Endothelial cell of umbilical vein (primary cell): ENCODE measurements around the gene RBMS1. TPM values are rescaled to one million over a fixed set of nuclear protein-coding genes. Genes with fewer than 3 reads are reported as not detected.

ENCODE experiments used
- BruUV-seq: library from RNA; stranded (reverse); fragments of 400-500 nt; replicated peaks from 2 replicates; lab custom pipeline; 2021; lab: Mats Ljungman, UMichigan
- CTCF ChIA-PET: fragments of 300-600, 350-600 bp; sonication (Branson Sonifier 250); formaldehyde crosslinking; loops from one replicate; lab custom pipeline; 2021; ENCODE audit warnings: antibody characterized with exemption, inconsistent platforms; lab: Charles Lee
- POLR2A ChIA-PET: fragments of 300-600, 350-600 bp; sonication (Branson Sonifier 250); formaldehyde crosslinking; loops from one replicate; lab custom pipeline; 2021; ENCODE audit warnings: antibody characterized with exemption, inconsistent platforms; lab: Charles Lee
- DNase-seq: peaks from one replicate; pipeline ENCODE4 v3.0.0-alpha.2; 2011; ENCODE audit warnings: low read depth, low spot score
- FAIRE-seq: peaks from 2 replicates; lab custom pipeline; 2011; peaks lifted over from hg19 to GRCh38; lab: Jason Lieb, UNC
- H2AFZ ChIP-seq: 2 replicates; pipeline ENCODE4 v1.6.0; 2012; ENCODE audit warnings: low read depth, low read length, control low read depth, inconsistent platforms
- H3K27ac ChIP-seq: 2 replicates; pipeline ENCODE4 v1.5.1; 2011; ENCODE audit warnings: low read depth, mild to moderate bottlenecking, control low read depth, low read length, moderate library complexity; ENCODE audit not compliant: insufficient read depth
- H3K27me3 ChIP-seq, 2 experiments: 2 replicates each; pipeline versions ENCODE4 v1.6.0 to v1.6.1; 2011; ENCODE audit warnings: low read length in 2 of 2, mixed read lengths in 1 of 2; ENCODE audit not compliant: control insufficient read depth in 2 of 2, insufficient read depth in 2 of 2
- H3K36me3 ChIP-seq, 2 experiments: 2 replicates in 1 of 2; 3 replicates in 1 of 2; pipeline ENCODE4 v1.5.1; 2011; ENCODE audit warnings: low read length in 2 of 2, mild to moderate bottlenecking in 1 of 2, moderate library complexity in 1 of 2; ENCODE audit not compliant: control insufficient read depth in 2 of 2, insufficient read depth in 2 of 2; ENCODE audit errors: extremely low read depth in 1 of 2
- H3K4me1 ChIP-seq: 3 replicates; pipeline ENCODE4 v1.5.1; 2011; ENCODE audit warnings: mild to moderate bottlenecking, low read length; ENCODE audit not compliant: control insufficient read depth, insufficient read depth; ENCODE audit errors: extremely low read depth
- H3K4me2 ChIP-seq: 2 replicates; pipeline ENCODE4 v1.6.1; 2011; ENCODE audit warnings: low read length, control low read depth, mixed read lengths; ENCODE audit not compliant: insufficient read depth
- H3K4me3 ChIP-seq, 3 experiments: fragments of 200-600 bp in 1 of 3; sonication (generic), shearing (Covaris generic) in 1 of 3; replicated peaks in 1 of 3; 2 replicates each; pipeline ENCODE4 v1.5.1; 2011 to 2016; ENCODE audit warnings: control low read depth in 3 of 3, low read length in 3 of 3, mild to moderate bottlenecking in 2 of 3, inconsistent platforms in 1 of 3, low read depth in 1 of 3, moderate library complexity in 1 of 3; ENCODE audit not compliant: insufficient read depth in 1 of 3
- H3K79me2 ChIP-seq: 2 replicates; pipeline ENCODE4 v1.6.0; 2012; ENCODE audit warnings: low read length, inconsistent platforms; ENCODE audit not compliant: control insufficient read depth, insufficient read depth
- H3K9ac ChIP-seq: replicated peaks from 2 replicates; pipeline ENCODE3; 2011; ENCODE audit warnings: low read length, control low read depth; ENCODE audit not compliant: insufficient read depth; ENCODE audit errors: extremely low read depth
- H3K9me1 ChIP-seq: replicated peaks from 3 replicates; pipeline ENCODE4 v1.6.0; 2011; ENCODE audit warnings: mild to moderate bottlenecking, low read length; ENCODE audit not compliant: control insufficient read depth, insufficient read depth; ENCODE audit errors: extremely low read depth
- H3K9me3 ChIP-seq: replicated peaks from 2 replicates; pipeline ENCODE4 v1.5.1; 2012; ENCODE audit warnings: low read length, inconsistent platforms; ENCODE audit not compliant: control insufficient read depth, insufficient read depth
- H4K20me1 ChIP-seq: replicated peaks from 2 replicates; pipeline ENCODE3; 2011; ENCODE audit warnings: mild to moderate bottlenecking, low read length; ENCODE audit not compliant: control insufficient read depth, insufficient read depth; ENCODE audit errors: extremely low read depth
- EZH2 ChIP-seq: IDR thresholded peaks from 2 replicates; pipeline ENCODE4 v1.6.1; 2012; ENCODE audit warnings: borderline replicate concordance, low read depth, mild to moderate bottlenecking, moderate library complexity, low read length, inconsistent platforms; ENCODE audit not compliant: severe bottlenecking
- FOS ChIP-seq: IDR thresholded peaks from 2 replicates; pipeline ENCODE4 v1.6.1; 2011; ENCODE audit warnings: mild to moderate bottlenecking, low read length, moderate library complexity, borderline replicate concordance; ENCODE audit not compliant: insufficient read depth
- GATA2 ChIP-seq: IDR thresholded peaks from 2 replicates; pipeline ENCODE4 v1.7.0; 2011; ENCODE audit warnings: low read depth, mild to moderate bottlenecking, moderate library complexity, mixed read lengths, low read length; ENCODE audit not compliant: insufficient read length, insufficient read depth
- JUN ChIP-seq: IDR thresholded peaks from 2 replicates; pipeline ENCODE4 v1.6.1; 2011; ENCODE audit warnings: borderline replicate concordance, low read depth; ENCODE audit not compliant: insufficient read length, insufficient read depth
- MYC ChIP-seq: IDR thresholded peaks from one replicate; pipeline ENCODE4 v1.6.1; 2011; ENCODE audit warnings: mild to moderate bottlenecking, low read depth, low read length
- POLR2A ChIP-seq: IDR thresholded peaks from 2 replicates; pipeline ENCODE4 v1.6.1; 2012; ENCODE audit warnings: low read depth, mild to moderate bottlenecking, control low read depth, low read length
- POLR2AphosphoS5 ChIP-seq: IDR thresholded peaks from 2 replicates; pipeline ENCODE4 v1.6.1; 2012; ENCODE audit warnings: low read depth, mild to moderate bottlenecking, control low read depth, low read length, moderate library complexity; ENCODE audit not compliant: insufficient read depth
- dilution Hi-C: fragments of 300-500 bp; cut with MboI; formaldehyde crosslinking; loops from one replicate; pipeline ENCODE4 v1.15.0; 2019; ENCODE audit warnings: low sequenced_read_pairs; ENCODE audit not compliant: extremely low pct_ligation_motif_present
- intact Hi-C: fragments of 100-400 bp; cut with micrococcal nuclease; formaldehyde crosslinking; loops from one replicate; pipeline ENCODE4 v1.10.0; 2022
- polyA plus RNA-seq, 4 experiments: library from polyadenylated mRNA; depleted of rRNA in 3 of 4; stranded (reverse) in 3 of 4; unstranded in 1 of 4; fragments of >200 nt; gene quantifications; 2 replicates each; pipeline versions ENCODE4 v1.2.1 to v1.2.3, GENCODE V29; 2011 to 2012; ENCODE audit warnings: missing spikeins in 1 of 4
- total RNA-seq: library from RNA; stranded (reverse); gene quantifications from 2 replicates; pipeline ENCODE4 v1.2.3, GENCODE V29; 2021
- TF ChIP-seq, protein P1 (sequence below), 2 donors: IDR thresholded peaks; 1 replicate in 1 of 2; 2 replicates in 1 of 2; pipeline ENCODE4 v1.5.1; 2011; ENCODE audit warnings: low read length in 2 of 2, mild to moderate bottlenecking in 2 of 2, moderate library complexity in 2 of 2, control low read depth in 1 of 2, inconsistent platforms in 1 of 2, low read depth in 1 of 2; ENCODE audit not compliant: insufficient read depth in 1 of 2; ENCODE audit errors: extremely low read depth in 1 of 2
- TF ChIP-seq, protein P2 (sequence below): IDR thresholded peaks from 2 replicates; pipeline ENCODE4 v1.6.1; 2011; ENCODE audit not compliant: insufficient read depth, insufficient read length

Gene RBMS1
- total and polyA plus RNA-seq, 2 donors (not counting 3 experiments of a cell fraction or from before 2014, with no cell fraction given) = 60.0 to 93.3 TPM

DNA sequence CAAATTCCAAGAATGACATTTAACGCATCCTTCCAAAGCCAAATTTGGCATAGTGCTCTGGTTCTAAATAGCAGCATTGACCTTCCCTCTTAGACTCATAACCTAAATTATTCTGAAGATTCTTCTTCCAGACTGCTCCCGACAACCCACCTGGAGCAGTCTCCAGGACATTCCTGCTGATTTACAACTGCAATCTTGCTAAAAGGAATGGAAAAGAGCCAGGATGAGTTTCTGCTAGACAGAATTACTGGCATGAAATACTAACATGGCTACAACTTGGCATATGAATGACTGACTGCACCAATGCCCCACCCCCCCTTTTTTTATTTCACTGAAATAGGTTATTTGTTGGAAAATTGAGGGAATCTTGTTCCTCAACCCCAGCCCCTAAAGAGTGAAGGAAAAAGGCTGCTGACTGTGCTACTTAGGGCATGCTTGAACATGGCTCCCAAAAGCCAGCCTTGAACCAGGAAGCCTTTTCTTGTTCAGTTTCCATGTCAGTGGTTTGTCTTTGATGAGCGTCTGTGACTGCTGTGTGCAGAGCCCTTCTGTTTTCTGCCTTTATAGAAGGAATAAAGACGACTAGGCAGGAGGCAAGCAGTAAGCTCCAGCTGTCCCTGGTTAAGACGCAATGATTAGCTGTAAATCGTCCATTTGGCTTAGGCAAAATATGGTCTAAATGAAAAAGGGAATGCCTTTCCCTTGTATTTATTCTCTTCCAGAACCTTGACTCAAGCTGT, 246.1 kb downstream of the RBMS1 start:
- DNase-seq = no peak
- no TSS peak for BruUV-seq
- Histone ChIP-seq H3K4me1 (peaks cover 13% of the 10 kb centered on the region), H3K79me2 (no peaks in the 10 kb centered on the region), H3K4me2 (no peak overlapping the region), H3K27ac (no peak overlapping the region), H3K4me3 (no peak overlapping the region), H3K27me3 (no peaks in the 10 kb centered on the region), H4K20me1 (no peaks in the 10 kb centered on the region), H3K9me3 (no peaks in the 10 kb centered on the region), H2AFZ (no peak overlapping the region), H3K36me3 (no peaks in the 10 kb centered on the region), H3K9me1 (no peaks in the 10 kb centered on the region), H3K9ac (no peak overlapping the region)
- POLR2A ChIA-PET = no interaction called here
- intact Hi-C loops = loop anchor here (10.0 kb wide), 1 partner anchor 133 kb away; no protein-coding TSS in a partner anchor
- FAIRE-seq = no peak
- dilution Hi-C loops = no loop called here
- TF ChIP-seq EZH2 (no peak), JUN (no peak), FOS (no peak), MYC (no peak), POLR2AphosphoS5 (no peak), GATA2 (no peak), POLR2A (no peak)
- TF ChIP-seq, protein P1, sequence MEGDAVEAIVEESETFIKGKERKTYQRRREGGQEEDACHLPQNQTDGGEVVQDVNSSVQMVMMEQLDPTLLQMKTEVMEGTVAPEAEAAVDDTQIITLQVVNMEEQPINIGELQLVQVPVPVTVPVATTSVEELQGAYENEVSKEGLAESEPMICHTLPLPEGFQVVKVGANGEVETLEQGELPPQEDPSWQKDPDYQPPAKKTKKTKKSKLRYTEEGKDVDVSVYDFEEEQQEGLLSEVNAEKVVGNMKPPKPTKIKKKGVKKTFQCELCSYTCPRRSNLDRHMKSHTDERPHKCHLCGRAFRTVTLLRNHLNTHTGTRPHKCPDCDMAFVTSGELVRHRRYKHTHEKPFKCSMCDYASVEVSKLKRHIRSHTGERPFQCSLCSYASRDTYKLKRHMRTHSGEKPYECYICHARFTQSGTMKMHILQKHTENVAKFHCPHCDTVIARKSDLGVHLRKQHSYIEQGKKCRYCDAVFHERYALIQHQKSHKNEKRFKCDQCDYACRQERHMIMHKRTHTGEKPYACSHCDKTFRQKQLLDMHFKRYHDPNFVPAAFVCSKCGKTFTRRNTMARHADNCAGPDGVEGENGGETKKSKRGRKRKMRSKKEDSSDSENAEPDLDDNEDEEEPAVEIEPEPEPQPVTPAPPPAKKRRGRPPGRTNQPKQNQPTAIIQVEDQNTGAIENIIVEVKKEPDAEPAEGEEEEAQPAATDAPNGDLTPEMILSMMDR (IDR thresholded peaks at IDR 0.05; ENCODE audit: extremely low read depth in 1 of 2, insufficient read depth in 1 of 2, low read depth in 1 of 2, low read length in 2 of 2) = no peak
- TF ChIP-seq, protein P2, sequence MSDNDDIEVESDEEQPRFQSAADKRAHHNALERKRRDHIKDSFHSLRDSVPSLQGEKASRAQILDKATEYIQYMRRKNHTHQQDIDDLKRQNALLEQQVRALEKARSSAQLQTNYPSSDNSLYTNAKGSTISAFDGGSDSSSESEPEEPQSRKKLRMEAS = no peak
- CTCF ChIA-PET = interaction anchor here (1.0 to 1.8 kb wide), 4 partner anchors 18 to 816 kb away, joined by 3 to 6 read pairs (median 4); no protein-coding TSS in a partner anchor
